ENCODE results near the gene POLR2B.

The POLR2B gene

DNA sequence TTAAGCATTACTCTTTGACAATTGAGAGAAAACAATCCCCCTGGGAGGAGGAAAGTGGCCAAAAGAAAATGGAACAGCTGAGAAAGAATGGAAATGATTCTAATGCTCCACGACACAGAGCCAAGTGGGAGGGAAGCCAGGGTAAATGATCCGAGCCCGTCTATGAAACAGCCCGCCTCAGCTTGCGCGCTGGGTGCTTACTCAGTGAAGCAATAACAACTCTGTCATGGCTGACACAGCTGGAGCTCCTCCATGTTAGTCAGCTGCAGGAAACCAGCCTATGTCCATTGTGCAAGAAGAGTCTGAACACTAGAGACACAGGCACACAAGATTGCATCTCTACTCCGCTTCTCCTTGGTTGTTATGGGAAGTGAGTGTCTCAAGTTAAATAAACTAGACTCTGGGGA, 20.6 kb upstream of the POLR2B start:
- DNase-seq (ENCODE audit: insufficient read length, low spot score) (no peak), FAIRE-seq (no peak)
- TF ChIP-seq PAX5 (IDR thresholded peaks at IDR 0.05; ENCODE audit: insufficient read depth, low read length, severe bottlenecking) (no peak), POLR2AphosphoS5 (IDR thresholded peaks at IDR 0.05; ENCODE audit: low read depth, low read length) (no peak), POU2F2 (IDR thresholded peaks at IDR 0.05; ENCODE audit: low read depth, low read length) (no peak), TAF1 (IDR thresholded peaks at IDR 0.05; ENCODE audit: low read depth, low read length) (no peak), POLR2A (IDR thresholded peaks at IDR 0.05; ENCODE audit: low read depth, low read length) (no peak), SPI1 (IDR thresholded peaks at IDR 0.05; ENCODE audit: low read depth, low read length) (no peak)

DNA sequence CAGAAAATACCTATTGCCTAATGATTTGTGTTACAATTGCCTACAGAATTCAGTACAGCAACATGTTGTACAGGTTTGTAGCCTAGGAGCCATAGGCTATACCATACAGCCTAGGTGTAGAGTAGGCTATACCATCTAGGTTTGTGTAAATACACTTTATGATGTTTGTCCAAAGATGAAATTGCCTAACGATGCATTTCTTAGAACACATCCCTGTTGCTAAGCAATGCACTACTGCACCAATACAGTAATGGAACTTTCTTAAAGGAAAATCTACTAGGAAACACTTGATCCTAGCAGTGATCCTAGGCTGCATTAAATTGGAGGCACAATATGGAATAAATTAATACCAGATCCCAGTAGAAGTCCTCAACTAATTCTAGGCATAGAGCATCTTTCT, 19.6 kb upstream of the POLR2B start:
- FAIRE-seq: no peak
- TF ChIP-seq POLR2A (IDR thresholded peaks at IDR 0.05; ENCODE audit: low read depth, low read length) (no peak), PAX5 (IDR thresholded peaks at IDR 0.05; ENCODE audit: insufficient read depth, low read length, severe bottlenecking) (no peak), POU2F2 (IDR thresholded peaks at IDR 0.05; ENCODE audit: low read depth, low read length) (no peak), SPI1 (IDR thresholded peaks at IDR 0.05; ENCODE audit: low read depth, low read length) (no peak), POLR2AphosphoS5 (IDR thresholded peaks at IDR 0.05; ENCODE audit: low read depth, low read length) (no peak)
- no peak for DNase-seq (ENCODE audit: insufficient read length, low spot score)

GRCh38 chr4:56961107-56961500, 17.6 kb upstream of the POLR2B start:
- FAIRE-seq: no peak
- no peak for DNase-seq (ENCODE audit: insufficient read length, low spot score)
- TF ChIP-seq POLR2A (IDR thresholded peaks at IDR 0.05; ENCODE audit: low read depth, low read length): no peak
- TF ChIP-seq PAX5 (IDR thresholded peaks at IDR 0.05; ENCODE audit: insufficient read depth, low read length, severe bottlenecking): no peak
- TF ChIP-seq POU2F2 (IDR thresholded peaks at IDR 0.05; ENCODE audit: low read depth, low read length): no peak
- no peak for TF ChIP-seq POLR2AphosphoS5 (IDR thresholded peaks at IDR 0.05; ENCODE audit: low read depth, low read length)
- no peak for TF ChIP-seq SPI1 (IDR thresholded peaks at IDR 0.05; ENCODE audit: low read depth, low read length)
- no peak for TF ChIP-seq TAF1 (IDR thresholded peaks at IDR 0.05; ENCODE audit: low read depth, low read length)

DNA sequence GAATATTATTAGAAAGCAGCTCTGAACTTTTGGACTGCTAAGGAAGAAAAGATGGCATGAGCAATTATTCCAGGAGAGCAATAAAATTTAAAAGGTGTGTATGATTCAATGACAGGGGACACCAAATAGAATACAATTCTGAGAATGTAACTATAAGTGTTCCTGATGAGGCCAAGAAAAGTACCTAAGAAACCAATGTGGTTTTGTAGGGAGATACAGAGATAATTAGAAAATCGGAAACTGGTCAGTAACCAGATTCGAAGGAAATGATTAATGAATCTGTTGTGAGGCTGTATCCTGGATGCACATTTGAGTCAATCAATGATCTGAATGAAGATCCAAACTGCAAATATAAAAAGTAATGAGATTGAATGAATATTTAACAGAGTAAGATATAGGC, 7.3 kb upstream of the POLR2B start:
- DNase-seq (ENCODE audit: insufficient read length, low spot score): no peak
- no peak for FAIRE-seq
- TF ChIP-seq PAX5 (IDR thresholded peaks at IDR 0.05; ENCODE audit: insufficient read depth, low read length, severe bottlenecking) (no peak), POLR2AphosphoS5 (IDR thresholded peaks at IDR 0.05; ENCODE audit: low read depth, low read length) (no peak), SPI1 (IDR thresholded peaks at IDR 0.05; ENCODE audit: low read depth, low read length) (no peak), TAF1 (IDR thresholded peaks at IDR 0.05; ENCODE audit: low read depth, low read length) (no peak), POU2F2 (IDR thresholded peaks at IDR 0.05; ENCODE audit: low read depth, low read length) (no peak), POLR2A (IDR thresholded peaks at IDR 0.05; ENCODE audit: low read depth, low read length) (no peak)

GRCh38 chr4:56972389-56972788, 6.3 kb upstream of the POLR2B start:
- FAIRE-seq (no peak), DNase-seq (ENCODE audit: insufficient read length, low spot score) (no peak)
- TF ChIP-seq POLR2AphosphoS5 (IDR thresholded peaks at IDR 0.05; ENCODE audit: low read depth, low read length): no peak
- TF ChIP-seq POU2F2 (IDR thresholded peaks at IDR 0.05; ENCODE audit: low read depth, low read length): no peak
- no peak for TF ChIP-seq POLR2A (IDR thresholded peaks at IDR 0.05; ENCODE audit: low read depth, low read length)
- TF ChIP-seq TAF1 (IDR thresholded peaks at IDR 0.05; ENCODE audit: low read depth, low read length): no peak
- TF ChIP-seq SPI1 (IDR thresholded peaks at IDR 0.05; ENCODE audit: low read depth, low read length): no peak
- TF ChIP-seq PAX5 (IDR thresholded peaks at IDR 0.05; ENCODE audit: insufficient read depth, low read length, severe bottlenecking): no peak

DNA sequence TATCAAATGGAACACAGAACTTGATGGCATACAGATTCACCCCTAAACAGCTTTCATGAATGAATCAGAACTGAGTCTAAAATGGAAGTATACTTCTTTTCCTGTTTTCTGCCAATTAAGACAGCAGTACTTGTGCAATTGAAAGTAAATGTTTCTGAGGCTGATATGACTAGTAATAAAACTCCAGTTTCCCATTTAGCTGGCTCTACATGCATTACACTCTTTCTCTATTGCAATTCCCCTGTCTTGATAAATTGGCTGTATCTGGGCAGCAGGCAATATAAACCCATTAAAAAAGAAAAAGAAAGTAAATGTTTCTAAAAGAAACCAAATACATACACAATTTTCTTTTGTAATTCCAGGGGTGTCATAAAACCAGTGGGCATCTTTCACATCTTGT, 5.9 kb upstream of the POLR2B start:
- FAIRE-seq (no peak), DNase-seq (ENCODE audit: insufficient read length, low spot score) (no peak)
- TF ChIP-seq POLR2A (IDR thresholded peaks at IDR 0.05; ENCODE audit: low read depth, low read length): no peak
- no peak for TF ChIP-seq PAX5 (IDR thresholded peaks at IDR 0.05; ENCODE audit: insufficient read depth, low read length, severe bottlenecking)
- no peak for TF ChIP-seq POU2F2 (IDR thresholded peaks at IDR 0.05; ENCODE audit: low read depth, low read length)

DNA sequence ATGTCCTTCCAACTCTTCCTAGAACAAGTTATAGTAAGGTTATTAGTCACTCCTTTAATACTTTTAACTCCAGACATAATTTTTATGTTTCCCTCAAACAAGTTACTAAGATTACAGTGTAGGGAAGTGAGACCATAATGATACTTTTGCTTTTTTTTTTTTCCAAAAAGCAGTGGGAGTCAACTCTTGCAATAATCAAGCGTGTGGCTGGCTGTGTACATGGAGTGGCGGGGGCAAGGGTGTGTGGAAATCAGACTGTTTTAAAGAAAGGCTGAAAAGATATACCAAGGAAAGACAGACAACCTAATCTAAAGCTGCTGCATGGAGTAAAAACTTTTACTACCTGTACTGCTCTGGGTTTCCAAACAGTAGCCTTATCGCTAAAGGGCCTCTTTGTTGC, 5.4 kb upstream of the POLR2B start:
- no peak for TF ChIP-seq SPI1 (IDR thresholded peaks at IDR 0.05; ENCODE audit: low read depth, low read length)
- TF ChIP-seq POLR2A (IDR thresholded peaks at IDR 0.05; ENCODE audit: low read depth, low read length): no peak
- no peak for TF ChIP-seq TAF1 (IDR thresholded peaks at IDR 0.05; ENCODE audit: low read depth, low read length)
- FAIRE-seq (no peak), DNase-seq (ENCODE audit: insufficient read length, low spot score) (no peak)

- no peak for DNase-seq (ENCODE audit: insufficient read length, low spot score)
- no peak for FAIRE-seq
- TF ChIP-seq SPI1 (IDR thresholded peaks at IDR 0.05; ENCODE audit: low read depth, low read length): no peak
- TF ChIP-seq POLR2A (IDR thresholded peaks at IDR 0.05; ENCODE audit: low read depth, low read length): no peak
- no peak for TF ChIP-seq POLR2AphosphoS5 (IDR thresholded peaks at IDR 0.05; ENCODE audit: low read depth, low read length)
- TF ChIP-seq POU2F2 (IDR thresholded peaks at IDR 0.05; ENCODE audit: low read depth, low read length): no peak
- no peak for TF ChIP-seq PAX5 (IDR thresholded peaks at IDR 0.05; ENCODE audit: insufficient read depth, low read length, severe bottlenecking)
- TF ChIP-seq TAF1 (IDR thresholded peaks at IDR 0.05; ENCODE audit: low read depth, low read length): no peak
Measured at GRCh38 chr4:56976283-56976836, 2.3 kb upstream of the POLR2B start.

DNA sequence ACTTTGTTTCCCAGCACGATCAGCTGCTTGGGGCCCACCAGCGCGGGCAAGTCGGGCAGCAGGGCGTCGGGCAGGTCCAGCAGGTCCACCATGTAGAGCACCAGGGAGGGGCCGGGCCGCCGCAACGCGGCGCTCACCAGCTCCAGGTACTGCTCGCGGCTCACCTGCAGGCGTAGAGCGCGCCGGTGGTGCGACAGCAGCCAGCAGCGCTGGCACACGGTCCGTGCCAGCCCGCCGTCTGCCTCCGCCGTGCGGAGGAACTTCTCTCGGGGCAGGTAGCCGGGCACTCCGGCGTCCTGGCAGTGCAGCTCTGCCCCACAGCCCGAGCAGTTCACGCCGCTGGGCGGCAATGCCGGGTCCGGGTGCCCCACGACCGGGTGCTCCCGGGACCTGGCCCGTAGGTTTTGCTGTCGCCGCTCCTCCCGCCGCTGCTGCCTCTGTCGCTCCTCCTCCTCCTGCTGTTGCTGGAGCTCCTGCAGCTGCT, 1.8 kb upstream of the POLR2B start:
- DNase-seq (ENCODE audit: insufficient read length, low spot score) (peak; percentile 44), FAIRE-seq (peak; percentile 76)
- TF ChIP-seq TAF1 (IDR thresholded peaks at IDR 0.05; ENCODE audit: low read depth, low read length): 0 out of 2 replicates have a peak, but pooled peaks have one; percentile 3
- no peak for TF ChIP-seq POLR2A (IDR thresholded peaks at IDR 0.05; ENCODE audit: low read depth, low read length)

- DNase-seq (ENCODE audit: insufficient read length, low spot score) (peak; percentile 87), FAIRE-seq (peak; percentile 99)
- TF ChIP-seq PAX5 (IDR thresholded peaks at IDR 0.05; ENCODE audit: insufficient read depth, low read length, severe bottlenecking) (no peak), POLR2AphosphoS5 (IDR thresholded peaks at IDR 0.05; ENCODE audit: low read depth, low read length) (peak; percentile 88), TAF1 (IDR thresholded peaks at IDR 0.05; ENCODE audit: low read depth, low read length) (0 out of 2 replicates have a peak, but pooled peaks have one; percentile 67), POLR2A (IDR thresholded peaks at IDR 0.05; ENCODE audit: low read depth, low read length) (peak; percentile 94), POU2F2 (IDR thresholded peaks at IDR 0.05; ENCODE audit: low read depth, low read length) (no peak), SPI1 (IDR thresholded peaks at IDR 0.05; ENCODE audit: low read depth, low read length) (peak; percentile 45)
Measured at GRCh38 chr4:56977321-56978012, 1.2 kb upstream of the POLR2B start, which contains the start of gene NOA1. Gene NOA1, minus strand, starts transcription at chr4:56977606. Its CDS starts 21 bp downstream, at chr4:56977585.

Measured in GM12891 (cell line).